AG04450 (cell line): ENCODE measurements around the gene KLHL8. TPM values are rescaled to one million over a fixed set of nuclear protein-coding genes. Genes with fewer than 3 reads are reported as not detected.

ENCODE experiments used
- CTCF ChIA-PET: fragments of 300-600, 350-600 bp; formaldehyde crosslinking; extraction: SDS; loops from one replicate; lab custom pipeline; 2022; ENCODE audit warnings: antibody characterized with exemption, inconsistent platforms; lab: Charles Lee
- POLR2A ChIA-PET: fragments of 350-600 bp; formaldehyde crosslinking; extraction: SDS; loops from one replicate; lab custom pipeline; 2021; ENCODE audit warnings: antibody characterized with exemption, inconsistent platforms; lab: Yijun Ruan, JAX
- DNase-seq: peaks from one replicate; pipeline ENCODE4 v3.0.0-alpha.2; 2011; ENCODE audit warnings: low read depth, low spot score
- H3K27ac ChIP-seq: one replicate; pipeline ENCODE4 v1.5.1; 2012; ENCODE audit warnings: low read depth, low read length, control low read depth
- H3K27me3 ChIP-seq: one replicate; pipeline ENCODE4 v1.6.0; 2012; ENCODE audit warnings: low read length; ENCODE audit not compliant: control insufficient read depth, insufficient read depth
- H3K4me3 ChIP-seq: 2 replicates; pipeline ENCODE4 v1.5.1; 2011; ENCODE audit warnings: mild to moderate bottlenecking, low read depth, low read length, control low read depth
- H3K9me3 ChIP-seq: 2 replicates; pipeline ENCODE4 v1.5.1; 2012; ENCODE audit warnings: low read length; ENCODE audit not compliant: control insufficient read depth, insufficient read depth
- polyA plus RNA-seq: library from polyadenylated mRNA; depleted of rRNA; stranded (reverse); fragments of >200 nt; gene quantifications from 2 replicates; pipeline ENCODE4 v1.2.3, GENCODE V29; 2011
- TF ChIP-seq, protein P1 (sequence below): IDR thresholded peaks from 2 replicates; pipeline ENCODE4 v1.5.1; 2011; ENCODE audit warnings: low read depth, low read length, control low read depth, inconsistent platforms

KLHL8 gene
- polyA plus RNA-seq, 1 experiment = 9.0 TPM

DNA sequence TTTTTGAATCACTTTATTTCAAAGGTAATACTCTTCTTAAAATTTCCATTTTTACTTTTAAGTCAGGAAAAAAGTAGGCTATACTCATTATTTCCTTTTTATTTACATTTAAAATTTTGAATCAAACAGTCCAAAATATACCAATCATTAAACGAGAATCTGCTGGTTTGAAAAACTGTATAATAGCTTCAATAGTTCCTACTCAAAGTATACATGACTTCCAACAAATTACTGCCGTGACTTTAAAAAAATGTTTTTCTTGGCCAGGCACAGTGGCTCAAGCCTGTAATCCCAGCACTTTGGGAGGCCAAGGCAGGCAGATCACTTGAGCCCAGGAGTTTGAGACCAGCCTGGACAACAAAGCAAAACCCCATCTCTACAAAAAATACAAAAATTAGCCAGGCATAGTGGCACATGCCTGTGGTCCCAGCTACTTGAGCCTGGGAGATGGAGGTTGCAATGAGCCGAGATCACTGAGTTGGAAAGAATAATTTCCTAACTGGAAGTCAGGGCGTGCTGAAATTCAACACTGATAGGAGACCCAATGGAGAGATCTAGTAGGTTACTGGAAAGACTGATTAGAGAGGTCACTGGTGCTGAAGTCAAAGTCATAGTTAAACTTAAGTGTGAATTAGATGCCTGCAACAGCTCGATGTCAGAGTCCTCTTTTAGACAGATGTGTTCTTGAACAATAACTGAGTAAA, 9.0 kb downstream of the KLHL8 start:
- ChIA-PET CTCF (interaction anchor here (1.0 kb wide), 1 partner anchor 24 kb away, joined by 8 read pairs; no protein-coding TSS in a partner anchor), POLR2A (no interaction called here)
- DNase-seq = no peak
- Histone ChIP-seq H3K9me3 (no peaks in the 10 kb centered on the region), H3K4me3 (no peak overlapping the region), H3K27ac (no peak overlapping the region), H3K27me3 (no peaks in the 10 kb centered on the region)
- TF ChIP-seq, protein P1, sequence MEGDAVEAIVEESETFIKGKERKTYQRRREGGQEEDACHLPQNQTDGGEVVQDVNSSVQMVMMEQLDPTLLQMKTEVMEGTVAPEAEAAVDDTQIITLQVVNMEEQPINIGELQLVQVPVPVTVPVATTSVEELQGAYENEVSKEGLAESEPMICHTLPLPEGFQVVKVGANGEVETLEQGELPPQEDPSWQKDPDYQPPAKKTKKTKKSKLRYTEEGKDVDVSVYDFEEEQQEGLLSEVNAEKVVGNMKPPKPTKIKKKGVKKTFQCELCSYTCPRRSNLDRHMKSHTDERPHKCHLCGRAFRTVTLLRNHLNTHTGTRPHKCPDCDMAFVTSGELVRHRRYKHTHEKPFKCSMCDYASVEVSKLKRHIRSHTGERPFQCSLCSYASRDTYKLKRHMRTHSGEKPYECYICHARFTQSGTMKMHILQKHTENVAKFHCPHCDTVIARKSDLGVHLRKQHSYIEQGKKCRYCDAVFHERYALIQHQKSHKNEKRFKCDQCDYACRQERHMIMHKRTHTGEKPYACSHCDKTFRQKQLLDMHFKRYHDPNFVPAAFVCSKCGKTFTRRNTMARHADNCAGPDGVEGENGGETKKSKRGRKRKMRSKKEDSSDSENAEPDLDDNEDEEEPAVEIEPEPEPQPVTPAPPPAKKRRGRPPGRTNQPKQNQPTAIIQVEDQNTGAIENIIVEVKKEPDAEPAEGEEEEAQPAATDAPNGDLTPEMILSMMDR = no peak

DNA sequence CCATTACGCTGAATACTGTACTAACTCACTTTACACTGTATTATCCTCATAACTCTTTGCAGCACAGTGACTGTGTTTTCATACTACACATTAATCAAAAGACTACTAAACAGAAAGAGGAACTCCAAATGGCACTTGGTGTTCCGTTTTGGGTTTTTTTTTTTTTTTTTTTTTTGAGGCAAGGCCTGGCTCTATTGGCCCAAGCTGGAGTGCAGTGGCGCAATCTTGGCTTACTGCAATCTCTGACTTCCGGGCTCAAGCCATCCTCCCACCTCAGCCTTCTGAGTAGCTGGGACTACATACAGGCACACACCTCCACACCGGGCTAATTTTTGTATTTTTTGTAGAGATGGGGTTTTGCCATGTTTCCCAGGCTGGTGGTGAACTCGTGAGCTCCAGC, 10.7 kb downstream of the KLHL8 start:
- Histone ChIP-seq H3K27me3 (no peaks in the 10 kb centered on the region), H3K27ac (no peak overlapping the region), H3K4me3 (no peak overlapping the region), H3K9me3 (no peaks in the 10 kb centered on the region)
- CTCF ChIA-PET = interaction anchor here (0.7 kb wide), 2 partner anchors 59 to 711 kb away, joined by 3 to 5 read pairs; no protein-coding TSS in a partner anchor
- TF ChIP-seq, protein P1 = no peak
- POLR2A ChIA-PET = no interaction called here
- no peak for DNase-seq

DNA sequence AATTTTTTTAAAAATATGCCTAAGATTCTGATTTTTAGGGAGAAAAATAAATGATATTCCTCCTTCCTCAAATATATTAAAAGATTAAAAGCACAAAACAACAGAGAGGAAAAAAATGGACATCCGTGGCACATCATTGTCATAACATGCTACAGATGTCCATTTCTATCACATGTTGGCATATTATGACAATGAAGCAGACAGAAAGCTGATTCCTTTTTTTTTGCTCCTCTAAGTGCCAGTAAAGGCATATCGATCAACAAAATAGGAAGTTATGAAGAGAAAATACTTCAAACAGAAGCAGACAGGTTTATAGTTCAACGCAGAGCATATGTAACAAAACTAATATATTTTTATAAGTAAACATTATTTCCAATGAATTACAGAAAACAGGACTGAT, 11.2 kb downstream of the KLHL8 start:
- POLR2A ChIA-PET = no interaction called here
- Histone ChIP-seq H3K4me3 (no peak overlapping the region), H3K27ac (no peak overlapping the region), H3K27me3 (no peaks in the 10 kb centered on the region), H3K9me3 (no peaks in the 10 kb centered on the region)
- CTCF ChIA-PET = no interaction called here
- DNase-seq = no peak
- TF ChIP-seq, protein P1 = no peak

DNA sequence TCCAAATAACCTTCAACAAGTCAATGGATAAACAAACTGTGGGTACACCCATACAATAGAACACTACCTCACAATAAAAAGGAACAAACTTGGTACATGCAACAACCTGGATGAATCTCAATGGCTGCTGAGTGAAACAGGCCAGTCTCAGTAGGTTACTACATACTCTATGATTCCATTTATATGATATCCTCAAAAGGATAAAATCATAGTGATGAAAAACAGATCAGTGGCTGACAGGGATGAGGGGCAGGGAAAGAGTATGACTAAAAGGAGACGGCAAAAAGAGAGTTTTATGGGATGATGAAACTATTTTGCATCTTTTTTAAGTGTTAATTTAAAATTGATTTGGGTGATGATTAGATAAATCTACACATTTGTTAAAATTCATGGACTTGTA, 15.9 kb downstream of the KLHL8 start:
- POLR2A ChIA-PET = no interaction called here
- Histone ChIP-seq H3K4me3 (no peak overlapping the region), H3K9me3 (peaks cover 3% of the 10 kb centered on the region; the same call in 1 of the 2 replicates), H3K27me3 (no peaks in the 10 kb centered on the region), H3K27ac (no peak overlapping the region)
- TF ChIP-seq, protein P1 = no peak
- CTCF ChIA-PET = no interaction called here
- DNase-seq = no peak

DNA sequence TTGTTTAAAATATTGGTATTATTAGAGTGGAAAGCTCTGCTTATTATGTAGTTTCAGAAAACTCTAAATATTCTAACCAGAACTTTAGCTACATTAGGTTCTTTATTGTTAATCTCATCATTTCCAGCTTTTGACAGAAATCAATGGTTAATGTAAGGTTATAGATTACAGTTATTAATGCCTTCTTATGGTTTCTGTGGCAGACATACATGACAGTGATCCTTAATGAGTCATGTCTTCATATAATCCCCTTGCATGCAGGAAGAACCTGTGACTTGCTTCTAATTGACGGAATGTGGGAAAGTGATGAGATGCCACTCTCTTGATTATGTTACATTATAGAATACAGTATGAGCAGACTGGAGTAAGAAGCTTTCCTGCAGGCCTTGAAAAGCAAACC, 23.5 kb downstream of the KLHL8 start:
- Histone ChIP-seq H3K9me3 (no peaks in the 10 kb centered on the region), H3K27ac (no peak overlapping the region), H3K27me3 (no peaks in the 10 kb centered on the region), H3K4me3 (no peak overlapping the region)
- no peak for DNase-seq
- TF ChIP-seq, protein P1 = no peak
- CTCF ChIA-PET = interaction anchor here (0.6 kb wide), 1 partner anchor 15 kb away, joined by 3 read pairs; no protein-coding TSS in a partner anchor
- POLR2A ChIA-PET = interaction anchor here (0.5 kb wide), 1 partner anchor 9 kb away, joined by 3 read pairs; no protein-coding TSS in a partner anchor
